GM18511 (cell line): Measurements from ENCODE around the gene ZNF768.
"Not testable (repeated sequence)": the region's sequence is repeated elsewhere in the genome, so short reads cannot be mapped to it uniquely, and the experiment has no call there.

ENCODE experiments used
- ATAC-seq: cut with Tn5 transposase; IDR thresholded peaks from one replicate; pipeline ENCODE4 v1.9.1; 2021; ENCODE audit warnings: mild to moderate bottlenecking, moderate library complexity; ENCODE audit not compliant: unreplicated experiment

ZNF768 gene

GRCh38 chr16:30511509-30511908 lies 14.9 kb downstream of the ZNF768 start:
- no peak for ATAC-seq

DNA sequence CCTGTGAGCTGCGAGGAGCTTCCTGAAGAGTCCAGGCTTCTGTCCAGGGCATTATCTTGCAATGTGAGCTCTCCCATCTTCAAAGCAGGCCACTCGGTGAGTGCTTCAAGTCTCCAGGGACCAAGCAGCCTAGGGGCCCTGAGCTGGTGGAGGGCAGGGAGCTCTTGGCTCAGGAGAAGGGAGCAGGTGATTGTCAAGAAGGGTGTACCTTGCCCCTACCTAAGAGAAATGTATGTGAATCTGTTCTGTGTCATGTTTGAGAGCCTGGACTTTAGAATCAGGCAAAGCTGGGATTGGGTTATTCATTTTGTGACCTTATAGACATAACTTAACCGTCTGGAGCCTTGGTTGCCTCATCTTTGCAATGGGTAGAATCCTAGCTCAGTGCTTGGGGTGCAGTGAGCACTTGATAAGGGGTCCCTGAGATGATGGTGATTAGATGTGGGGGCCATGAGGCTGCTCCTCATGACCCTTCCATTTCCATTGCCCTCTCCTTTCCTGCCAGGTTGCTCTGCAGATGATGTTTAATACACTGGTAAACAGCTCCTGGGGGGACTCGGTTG lies 15.9 kb downstream of the ZNF768 start:
- ATAC-seq = no peak

GRCh38 chr16:30509081-30509765 lies 17.1 kb downstream of the ZNF768 start:
- ATAC-seq = no peak

- no peak for ATAC-seq
These were observed 22.7 kb downstream of the ZNF768 start for GRCh38 chr16:30503403-30504296.

- ATAC-seq = no peak
These were observed 27.1 kb downstream of the ZNF768 start for GRCh38 chr16:30499284-30499683.

DNA sequence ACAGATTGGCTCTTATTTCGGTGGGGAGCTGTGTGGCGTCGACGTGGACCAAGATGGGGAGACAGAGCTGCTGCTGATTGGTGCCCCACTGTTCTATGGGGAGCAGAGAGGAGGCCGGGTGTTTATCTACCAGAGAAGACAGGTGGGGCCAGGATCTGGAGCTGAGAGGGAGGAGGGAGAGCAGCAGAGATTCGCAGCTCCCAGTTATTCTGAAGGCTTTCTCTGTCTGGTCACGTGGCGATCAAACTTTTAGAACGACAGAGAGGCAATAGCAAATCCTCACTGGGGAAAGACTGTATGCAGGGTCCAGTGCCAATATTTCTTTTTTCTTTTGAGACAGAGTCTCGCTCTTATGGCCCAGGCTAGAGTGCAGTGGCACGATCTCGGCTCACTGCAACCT lies 31.7 kb downstream of the ZNF768 start:
- ATAC-seq = no peak

DNA sequence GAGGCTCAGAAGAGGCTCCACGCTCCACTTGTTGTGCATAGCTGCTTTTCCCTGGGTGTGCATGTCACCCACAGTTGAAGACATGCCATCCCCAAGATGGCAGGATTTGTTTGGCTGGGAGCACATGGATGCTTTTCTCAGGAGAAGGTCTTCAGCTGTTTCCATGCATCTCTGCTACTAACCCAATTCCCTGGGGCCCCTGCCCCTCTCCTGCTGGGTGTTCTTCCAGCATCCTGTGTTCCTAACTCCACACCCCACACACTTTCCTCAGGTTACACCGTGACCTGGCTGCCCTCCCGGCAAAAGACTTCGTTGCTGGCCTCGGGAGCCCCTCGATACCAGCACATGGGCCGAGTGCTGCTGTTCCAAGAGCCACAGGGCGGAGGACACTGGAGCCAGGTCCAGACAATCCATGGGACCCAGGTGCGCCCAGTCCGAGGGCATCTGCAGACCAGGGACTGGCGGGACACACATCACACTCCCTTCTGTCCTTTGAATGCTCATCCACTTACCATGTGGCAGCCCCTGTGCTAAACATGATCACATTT lies 32.4 kb downstream of the ZNF768 start:
- ATAC-seq = no peak

GRCh38 chr16:30491744-30492308 lies 34.5 kb downstream of the ZNF768 start:
- ATAC-seq = no peak

GRCh38 chr16:30491229-30491628 lies 35.1 kb downstream of the ZNF768 start:
- ATAC-seq = no peak

DNA sequence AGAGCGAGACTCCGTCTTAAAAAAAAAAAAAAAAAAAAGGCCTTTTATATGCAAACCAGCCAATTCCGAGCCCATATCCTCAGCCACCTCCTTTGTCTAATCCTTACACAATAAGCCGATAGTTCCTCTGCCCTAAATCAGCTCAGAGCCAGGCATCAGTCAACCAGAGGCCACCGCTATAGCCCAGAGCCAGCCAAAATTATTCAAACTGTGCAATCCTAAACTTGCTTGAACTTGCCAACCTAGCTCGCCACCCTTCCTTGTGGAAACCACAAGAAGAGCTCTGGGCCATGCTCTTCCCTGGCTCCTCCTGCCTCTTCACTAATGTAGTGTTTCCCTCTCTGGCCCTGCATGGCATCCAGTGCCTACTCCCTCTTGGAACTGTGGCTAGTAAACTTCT lies 36.2 kb downstream of the ZNF768 start:
- no peak for ATAC-seq

DNA sequence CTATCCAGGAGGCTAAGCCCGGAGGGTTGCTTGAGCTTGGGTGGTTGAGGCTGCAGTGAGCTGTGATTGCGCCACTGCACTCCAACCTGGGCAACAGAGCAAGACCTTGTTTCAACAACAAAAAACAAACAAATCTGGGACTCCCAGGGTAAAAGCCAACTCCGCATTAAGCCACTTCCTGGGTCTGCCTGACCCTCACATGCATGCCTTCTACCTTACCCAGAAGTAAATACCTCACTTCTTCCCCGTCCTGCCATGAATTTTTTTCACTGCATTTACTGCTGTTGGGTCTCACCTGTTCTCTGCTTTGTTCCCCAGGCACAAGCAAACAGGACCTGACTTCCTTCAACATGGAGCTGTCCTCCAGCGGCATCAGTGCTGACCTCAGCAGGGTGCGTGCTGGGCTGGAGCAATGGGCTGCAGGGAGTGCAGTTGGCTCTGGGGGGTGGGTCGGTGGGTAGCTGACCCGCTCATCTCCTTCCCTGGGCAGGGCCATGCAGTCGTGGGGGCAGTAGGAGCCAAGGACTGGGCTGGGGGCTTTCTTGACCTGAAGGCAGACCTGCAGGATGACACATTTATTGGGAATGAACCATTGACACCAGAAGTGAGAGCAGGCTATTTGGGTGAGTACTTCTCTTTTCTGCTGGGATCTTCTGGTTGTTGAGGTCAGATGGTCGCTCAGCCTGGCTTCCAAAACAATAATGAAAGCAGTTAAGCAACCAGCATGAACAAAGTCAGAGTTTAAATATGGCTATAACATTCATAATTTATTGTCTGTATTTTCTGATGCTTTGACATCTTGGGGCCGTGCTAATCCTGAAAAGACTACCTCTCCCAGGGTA lies 37.4 kb downstream of the ZNF768 start:
- ATAC-seq = no peak

DNA sequence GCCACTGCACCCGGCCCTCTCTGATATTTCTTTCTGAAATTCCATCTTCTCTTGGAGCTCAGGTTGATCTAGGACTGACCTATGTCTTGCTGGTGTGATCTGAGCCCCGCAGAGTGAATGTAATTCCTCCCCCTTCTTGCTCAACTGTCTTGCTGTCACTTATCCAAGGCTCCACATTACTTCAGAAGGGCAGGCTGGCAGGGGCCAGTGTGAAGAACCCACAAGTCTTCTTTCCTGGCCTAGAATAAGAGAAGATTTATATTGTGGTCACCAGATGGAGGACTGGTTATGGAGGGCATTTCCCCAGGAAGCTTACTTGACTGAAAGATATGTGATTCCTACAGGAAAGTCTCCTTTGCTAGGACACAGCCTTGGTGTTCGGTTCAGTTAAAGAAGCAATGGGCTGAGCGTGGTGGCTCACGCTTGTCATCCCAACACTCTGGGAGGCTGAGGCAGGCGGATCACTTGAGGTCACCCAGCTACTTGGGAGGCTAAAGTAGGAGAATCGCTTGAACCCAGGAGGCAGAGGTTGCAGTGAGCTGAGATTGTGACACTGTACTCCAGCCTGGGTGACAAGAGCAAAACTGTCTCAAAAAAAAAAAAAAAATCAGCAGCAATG lies 40.4 kb downstream of the ZNF768 start:
- ATAC-seq = no peak

DNA sequence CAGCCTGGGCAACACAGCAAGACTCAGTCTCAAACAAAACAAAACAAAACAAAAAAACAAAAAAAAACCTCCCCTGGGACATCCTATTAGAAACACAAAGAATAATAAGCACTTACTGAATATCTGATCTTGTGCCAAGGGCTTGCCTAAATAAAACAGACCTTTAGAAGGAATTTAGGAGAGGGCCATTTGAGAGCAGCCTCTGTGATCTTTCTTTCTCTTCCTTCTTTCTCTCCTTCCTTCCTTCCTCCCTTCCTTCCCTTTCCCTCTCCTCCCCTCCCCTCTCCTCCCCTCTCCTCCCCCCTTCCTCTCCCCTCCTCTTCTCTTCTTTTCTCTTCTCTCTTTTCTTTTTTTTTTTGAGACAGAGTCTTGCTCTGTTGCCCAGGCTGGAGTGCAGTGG lies 41.5 kb downstream of the ZNF768 start:
- ATAC-seq = no peak

GRCh38 chr16:30482366-30482765 lies 44.0 kb downstream of the ZNF768 start:
- no peak for ATAC-seq

GRCh38 chr16:30481381-30481780 lies 45.0 kb downstream of the ZNF768 start:
- no peak for ATAC-seq

DNA sequence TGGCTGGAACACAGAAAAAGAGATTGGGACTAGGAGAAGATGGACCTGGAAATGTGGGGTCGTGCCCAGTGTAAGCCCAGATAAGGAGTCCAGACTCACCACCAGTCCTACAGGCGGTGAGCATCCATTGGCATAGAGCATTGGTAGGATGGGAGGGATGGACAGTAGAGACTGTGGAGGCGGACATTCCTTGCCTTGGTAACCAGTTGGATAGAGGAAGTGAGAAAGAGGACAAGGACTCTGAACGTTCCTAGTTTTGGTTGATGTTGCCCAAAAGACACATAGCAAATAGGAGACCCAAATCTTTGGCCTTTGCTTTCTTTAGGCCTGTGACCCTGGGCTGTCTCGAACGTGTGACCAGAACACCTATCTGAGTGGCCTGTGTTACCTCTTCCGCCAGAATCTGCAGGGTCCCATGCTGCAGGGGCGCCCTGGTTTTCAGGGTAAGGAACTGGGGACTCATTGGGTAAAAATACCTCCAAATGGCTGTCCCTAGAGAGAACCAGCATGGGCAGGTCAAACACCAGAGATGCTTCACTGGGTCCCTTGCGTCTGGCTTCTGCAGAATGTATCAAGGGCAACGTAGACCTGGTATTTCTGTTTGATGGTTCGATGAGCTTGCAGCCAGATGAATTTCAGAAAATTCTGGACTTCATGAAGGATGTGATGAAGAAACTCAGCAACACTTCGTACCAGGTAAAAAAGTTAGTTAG lies 47.4 kb downstream of the ZNF768 start:
- no peak for ATAC-seq

DNA sequence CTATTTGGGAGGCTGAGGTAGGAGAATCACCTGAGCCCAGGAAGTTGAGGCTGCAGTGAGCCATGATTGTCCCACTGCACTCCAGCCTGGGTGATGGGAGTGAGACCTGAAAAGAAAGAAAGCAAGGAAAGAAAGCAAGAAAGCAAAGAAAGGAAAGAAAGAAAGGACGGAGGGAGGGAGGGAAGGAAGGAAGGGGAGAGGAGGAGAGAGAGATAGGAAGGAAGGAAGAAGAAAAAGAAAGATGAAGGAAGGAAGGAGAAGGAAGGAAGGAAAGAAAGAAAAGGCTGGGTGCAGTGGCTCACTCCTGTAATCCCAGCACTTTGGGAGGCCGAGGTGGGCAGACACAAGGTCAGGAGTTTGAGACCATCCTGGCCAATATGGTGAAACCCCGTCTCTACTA lies 48.6 kb downstream of the ZNF768 start:
- ATAC-seq = not testable (repeated sequence)

DNA sequence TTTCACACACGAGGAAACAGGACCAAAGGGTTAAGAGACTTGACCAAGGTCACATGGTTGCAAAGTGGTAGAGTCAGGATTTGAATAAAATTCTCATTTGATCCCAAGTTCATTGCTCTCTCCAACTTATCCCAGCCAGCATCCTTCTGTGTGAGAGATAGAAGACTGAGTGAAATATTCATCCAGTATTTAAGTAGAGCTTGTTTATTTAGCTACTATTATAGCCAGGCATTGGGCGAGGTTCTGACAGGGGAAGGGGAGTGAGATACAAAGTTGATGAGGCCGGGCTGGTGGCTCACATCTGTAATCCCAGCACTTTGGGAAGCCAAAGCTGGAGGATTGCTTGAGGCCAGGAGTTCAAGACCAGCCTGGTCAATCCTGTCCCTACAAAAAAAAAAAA lies 49.4 kb downstream of the ZNF768 start:
- no peak for ATAC-seq

DNA sequence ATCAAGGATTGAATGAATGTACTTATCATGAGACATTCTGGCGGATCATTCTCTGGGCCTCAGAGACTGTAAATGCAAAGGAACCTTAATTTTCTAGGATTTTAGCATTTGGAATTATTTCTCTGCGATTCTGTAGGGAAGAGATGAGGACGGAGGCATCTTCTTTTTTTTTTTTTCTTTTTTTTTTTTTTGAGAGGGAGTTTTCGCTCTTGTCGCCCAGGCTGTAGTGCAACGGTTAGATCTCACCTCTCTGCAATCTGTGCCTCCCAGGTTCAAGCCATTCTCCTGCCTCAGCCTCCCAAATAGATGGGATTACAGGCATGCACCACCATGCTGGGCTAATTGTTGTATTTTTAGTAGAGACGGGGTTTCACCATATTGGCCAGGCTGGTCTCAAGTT lies 51.7 kb downstream of the ZNF768 start:
- ATAC-seq = no peak
